Large intestine (tissue), 3 donors: ENCODE measurements around the gene PLXNA2. TPM values are rescaled to one million over a fixed set of nuclear protein-coding genes. Genes with fewer than 3 reads are reported as not detected.

Source experiments
- DNase-seq, 2 donors: peaks; one replicate each; pipeline versions ENCODE4 v3.0.0 to v3.0.0-alpha.2; 2013
- H3K27ac ChIP-seq: one replicate; pipeline ENCODE4 v1.5.1; 2013; ENCODE audit warnings: low read length
- H3K27me3 ChIP-seq: 2 replicates; pipeline ENCODE4 v1.6.1; 2013; ENCODE audit warnings: low read length; ENCODE audit not compliant: control insufficient read depth, insufficient read depth
- H3K36me3 ChIP-seq: 2 replicates; pipeline ENCODE4 v1.6.1; 2013; ENCODE audit warnings: low read length; ENCODE audit not compliant: control insufficient read depth, insufficient read depth
- H3K4me1 ChIP-seq: one replicate; pipeline ENCODE4 v1.6.1; 2013; ENCODE audit warnings: low read length; ENCODE audit not compliant: control insufficient read depth, insufficient read depth
- H3K4me3 ChIP-seq: one replicate; pipeline ENCODE4 v1.5.1; 2013; ENCODE audit warnings: low read length
- H3K9me3 ChIP-seq: one replicate; pipeline ENCODE4 v1.6.1; 2013; ENCODE audit warnings: mild to moderate bottlenecking, low read depth, low read length, moderate library complexity; ENCODE audit not compliant: control insufficient read depth
- WGBS: methylation state at CpG from one replicate; pipeline ENCODE4 v1.1.5; 2013; ENCODE audit warnings: low lambda C conversion rate; ENCODE audit not compliant: insufficient coverage; 5-methylcytosine and 5-hydroxymethylcytosine counted together
- polyA plus RNA-seq: library from polyadenylated mRNA; unstranded; fragments of 120-200 nt; gene quantifications from one replicate; pipeline ENCODE4 v1.2.1, GENCODE V29; 2013

Gene PLXNA2
- polyA plus RNA-seq, 1 donor, result 11.7 TPM

DNA sequence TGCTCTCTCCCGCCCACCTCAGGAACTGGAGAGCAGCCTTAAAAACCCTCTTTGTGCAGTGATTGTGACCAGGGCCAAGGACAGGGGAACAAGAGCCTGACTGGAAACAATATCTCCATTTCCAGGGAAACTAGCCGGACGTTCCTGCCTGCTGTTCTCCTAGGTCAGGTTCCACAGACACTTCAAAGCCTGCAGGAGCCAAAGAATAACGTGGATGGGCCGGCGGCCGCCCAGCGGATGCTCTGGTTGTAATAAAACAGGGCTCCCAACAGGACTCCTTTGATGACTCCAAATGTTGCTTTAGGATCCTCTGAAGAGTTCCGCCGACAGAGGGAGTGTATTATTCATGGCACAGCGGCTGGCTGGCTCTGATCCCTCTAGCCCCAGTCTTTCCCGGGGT lies 162.2 kb downstream of the PLXNA2 start:
- H3K9me3 ChIP-seq, result no peaks in the 10 kb centered on the region
- H3K27me3 ChIP-seq, result peaks cover 44% of the 10 kb centered on the region
- no peak overlapping the region for H3K27ac ChIP-seq
- H3K36me3 ChIP-seq, result peaks cover 26% of the 10 kb centered on the region
- DNase-seq, result no peak
- H3K4me3 ChIP-seq, result no peak overlapping the region
- WGBS, result no CpG with 5 or more reads among the region's 12 CpGs
- H3K4me1 ChIP-seq, result no peaks in the 10 kb centered on the region

DNA sequence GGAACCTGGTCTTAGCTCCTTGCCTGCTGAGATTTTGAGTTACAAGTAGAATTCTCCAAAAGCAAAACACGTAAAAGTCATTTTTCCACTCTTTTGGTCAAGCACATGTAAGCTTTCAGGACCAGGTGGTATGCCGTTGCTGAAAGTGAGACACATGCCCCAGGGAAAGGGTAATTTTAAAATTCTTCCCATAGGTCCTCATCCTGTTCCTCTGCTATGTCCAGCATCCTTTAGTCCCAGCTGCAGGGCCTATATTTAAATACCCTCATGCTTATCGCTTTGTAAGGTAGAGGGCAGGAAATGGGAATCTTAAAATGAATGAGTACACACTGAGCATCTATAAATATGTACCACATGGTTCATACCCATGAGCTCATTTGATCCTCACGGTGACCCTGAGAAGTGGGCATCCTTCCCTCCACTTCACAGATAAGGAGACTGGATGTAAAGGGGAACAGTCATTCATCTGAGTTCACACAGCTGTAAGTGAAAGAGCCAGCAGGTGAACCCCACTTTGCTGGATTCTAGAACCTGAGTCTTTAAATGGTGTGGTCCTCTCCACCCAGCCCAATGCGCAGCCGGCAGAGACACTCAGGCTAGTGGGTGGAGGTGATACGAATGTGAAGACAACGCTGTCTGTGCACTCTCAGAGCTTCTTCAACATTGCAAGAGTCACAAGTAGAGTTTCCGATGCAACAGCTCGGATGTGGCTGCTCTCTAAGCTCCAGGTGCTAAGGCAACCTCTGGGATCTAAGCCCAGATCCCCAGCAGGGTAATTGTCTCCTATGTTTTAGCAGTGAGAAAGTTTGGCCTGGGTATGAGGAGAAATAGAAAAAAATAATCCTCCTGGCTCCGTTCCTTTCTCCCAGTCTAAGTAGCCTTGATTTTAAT lies 163.5 kb downstream of the PLXNA2 start:
- no peaks in the 10 kb centered on the region for H3K9me3 ChIP-seq
- peaks cover 25% of the 10 kb centered on the region for H3K36me3 ChIP-seq
- WGBS, result no CpG with 5 or more reads among the region's 11 CpGs

DNA sequence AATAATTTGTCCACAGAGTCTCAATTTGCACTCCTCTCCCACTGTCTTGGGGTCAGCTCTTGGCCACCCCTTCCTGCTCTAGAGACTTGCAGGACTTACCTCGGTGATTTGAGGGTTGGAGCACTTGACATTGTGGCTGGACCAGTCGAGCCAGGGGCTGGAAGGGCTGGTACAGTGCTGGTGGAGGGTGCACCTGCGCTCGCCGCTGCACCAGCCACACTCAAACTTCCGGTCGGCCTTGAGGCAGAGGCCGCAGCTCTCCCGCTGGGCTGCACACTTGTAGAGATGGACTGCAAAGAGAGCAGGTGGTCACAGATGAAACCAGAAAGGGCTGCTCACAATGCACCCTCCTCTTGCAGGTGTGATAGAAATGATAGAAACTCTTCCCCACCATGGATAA lies 165.0 kb downstream of the PLXNA2 start:
- DNase-seq, result no peak
- Histone ChIP-seq H3K27me3 (peaks cover 34% of the 10 kb centered on the region), H3K4me1 (no peaks in the 10 kb centered on the region), H3K36me3 (peaks cover 18% of the 10 kb centered on the region), H3K27ac (no peak overlapping the region), H3K4me3 (no peak overlapping the region), H3K9me3 (no peaks in the 10 kb centered on the region)
- WGBS, result no CpG with 5 or more reads among the region's 9 CpGs

More for the DNA sequence above, 163.5 kb downstream of the PLXNA2 start:
- Histone ChIP-seq H3K4me3 (no peak overlapping the region), H3K4me1 (no peaks in the 10 kb centered on the region), H3K27ac (no peak overlapping the region), H3K27me3 (peaks cover 41% of the 10 kb centered on the region)
- no peak for DNase-seq

GRCh38 chr1:208078752-208079151 lies 165.4 kb downstream of the PLXNA2 start:
- no peak for DNase-seq
- Histone ChIP-seq H3K4me3 (no peak overlapping the region), H3K9me3 (no peaks in the 10 kb centered on the region), H3K27me3 (peaks cover 34% of the 10 kb centered on the region), H3K36me3 (peaks cover 16% of the 10 kb centered on the region), H3K4me1 (no peaks in the 10 kb centered on the region), H3K27ac (no peak overlapping the region)
- 100% methylated on average over 2 of the region's 12 CpGs for WGBS

- Histone ChIP-seq H3K9me3 (no peaks in the 10 kb centered on the region), H3K27ac (no peak overlapping the region), H3K27me3 (peaks cover 27% of the 10 kb centered on the region), H3K4me1 (no peaks in the 10 kb centered on the region), H3K36me3 (peaks cover 19% of the 10 kb centered on the region), H3K4me3 (no peak overlapping the region)
- no CpG with 5 or more reads among the region's 16 CpGs for WGBS
- DNase-seq, result no peak
These were observed 166.7 kb downstream of the PLXNA2 start for GRCh38 chr1:208077232-208078075.

DNA sequence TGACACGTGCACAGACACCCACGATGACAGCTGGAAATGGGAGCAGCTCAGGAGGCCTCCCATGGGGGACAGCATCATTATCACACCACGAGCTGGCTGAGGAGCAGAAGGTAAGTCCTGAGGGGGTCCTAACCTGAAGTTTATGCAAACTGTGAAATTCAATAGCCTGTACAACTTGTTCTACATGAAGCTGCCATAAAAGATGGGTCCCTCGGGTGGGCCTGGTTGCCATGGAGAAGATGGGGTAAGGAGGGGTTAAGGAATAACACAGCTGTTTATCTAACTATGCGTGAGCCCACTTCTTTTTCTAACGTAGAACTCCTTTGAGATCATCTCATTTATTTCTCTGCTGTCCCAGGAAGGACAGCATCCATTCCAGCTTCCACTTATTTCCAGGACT lies 169.8 kb downstream of the PLXNA2 start:
- Histone ChIP-seq H3K27me3 (peaks cover 27% of the 10 kb centered on the region), H3K36me3 (peaks cover 13% of the 10 kb centered on the region), H3K27ac (no peak overlapping the region), H3K4me1 (no peaks in the 10 kb centered on the region), H3K4me3 (no peak overlapping the region), H3K9me3 (no peaks in the 10 kb centered on the region)
- no peak for DNase-seq
- no CpG with 5 or more reads among the region's 6 CpGs for WGBS

DNA sequence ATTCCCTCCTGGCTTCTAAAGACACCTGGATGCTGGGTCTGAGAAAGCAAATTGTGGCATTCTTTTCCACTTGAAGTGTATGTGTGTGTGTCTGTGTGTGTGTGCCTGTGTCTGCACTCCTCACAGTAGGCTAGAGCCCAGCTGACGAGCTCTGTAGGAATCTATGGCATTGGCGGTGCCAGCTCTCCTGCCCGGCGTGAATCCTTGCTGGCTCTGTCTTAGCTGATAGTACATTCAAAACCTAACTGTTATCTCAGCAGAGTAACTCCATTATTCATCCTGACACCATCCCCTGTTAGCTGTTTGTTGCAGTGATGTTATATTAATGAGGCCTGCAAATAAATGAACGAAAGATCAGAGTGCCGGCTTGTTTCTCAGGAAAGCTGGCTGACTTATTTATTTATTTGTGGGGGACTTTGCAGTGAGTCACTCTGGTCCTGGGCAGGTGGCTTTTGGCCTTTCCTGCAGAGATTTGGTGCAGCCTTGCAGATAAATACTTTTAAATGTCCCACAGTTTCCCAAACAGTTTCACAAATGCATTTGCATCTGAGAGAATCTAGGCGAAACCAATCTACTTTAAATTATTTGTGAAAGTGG lies 172.7 kb downstream of the PLXNA2 start:
- peaks cover 5% of the 10 kb centered on the region for H3K36me3 ChIP-seq
- WGBS, result no CpG with 5 or more reads among the region's 7 CpGs
- no peaks in the 10 kb centered on the region for H3K9me3 ChIP-seq
- H3K4me3 ChIP-seq, result no peak overlapping the region
- peaks cover 32% of the 10 kb centered on the region for H3K27me3 ChIP-seq
- no peak for DNase-seq
- H3K4me1 ChIP-seq, result no peaks in the 10 kb centered on the region
- H3K27ac ChIP-seq, result no peak overlapping the region

- Histone ChIP-seq H3K9me3 (no peaks in the 10 kb centered on the region), H3K27ac (no peak overlapping the region), H3K27me3 (peaks cover 46% of the 10 kb centered on the region), H3K4me3 (no peak overlapping the region), H3K4me1 (no peaks in the 10 kb centered on the region), H3K36me3 (peaks cover 7% of the 10 kb centered on the region)
- DNase-seq, result no peak
- WGBS, result no CpG with 5 or more reads among the region's 4 CpGs
These were observed 174.3 kb downstream of the PLXNA2 start for GRCh38 chr1:208069908-208070307.

DNA sequence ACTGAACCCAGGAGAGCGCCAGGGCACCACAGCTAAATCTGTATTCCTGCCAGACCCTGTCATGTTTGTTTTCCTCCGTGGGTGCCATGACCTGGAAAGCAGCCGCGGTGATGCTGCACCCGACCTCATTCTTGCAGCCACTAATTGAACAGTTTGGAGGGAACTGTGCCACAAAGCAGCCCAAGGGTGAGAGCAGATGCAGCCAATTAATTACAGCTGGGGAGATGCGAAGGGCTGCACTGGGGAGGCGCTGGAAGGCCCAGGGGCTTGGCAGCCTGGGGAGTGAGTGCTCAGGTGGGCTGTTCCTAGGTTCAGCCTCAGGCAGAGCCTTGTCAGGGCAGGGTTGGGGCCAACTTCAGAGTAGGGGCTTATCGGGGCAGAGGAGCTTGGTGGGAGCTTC lies 174.9 kb downstream of the PLXNA2 start:
- no CpG with 5 or more reads among the region's 8 CpGs for WGBS
- Histone ChIP-seq H3K4me3 (no peak overlapping the region), H3K27ac (no peak overlapping the region), H3K27me3 (peaks cover 49% of the 10 kb centered on the region), H3K36me3 (peaks cover 7% of the 10 kb centered on the region), H3K4me1 (no peaks in the 10 kb centered on the region), H3K9me3 (no peaks in the 10 kb centered on the region)
- no peak for DNase-seq

DNA sequence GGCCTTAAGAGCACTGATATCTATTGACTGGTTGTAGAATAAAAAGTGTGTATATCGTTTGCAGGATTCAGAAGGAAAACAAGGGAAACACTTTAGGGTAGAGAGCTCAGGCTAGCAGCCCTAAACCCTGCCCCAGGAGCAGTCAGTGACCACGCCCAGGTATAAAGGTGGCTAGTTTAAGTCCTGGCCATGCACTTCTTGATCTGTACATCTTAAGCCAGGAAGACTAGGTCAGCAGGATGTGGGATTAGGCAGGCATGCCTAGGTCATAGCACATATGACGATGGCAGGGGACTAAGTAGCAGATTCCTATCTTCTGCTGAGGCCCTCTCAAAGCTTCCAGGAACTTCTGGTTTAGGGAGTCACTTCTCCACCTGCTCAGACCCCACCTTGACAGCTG lies 175.3 kb downstream of the PLXNA2 start:
- H3K4me3 ChIP-seq, result no peak overlapping the region
- peaks cover 52% of the 10 kb centered on the region for H3K27me3 ChIP-seq
- no peaks in the 10 kb centered on the region for H3K4me1 ChIP-seq
- no peaks in the 10 kb centered on the region for H3K9me3 ChIP-seq
- H3K27ac ChIP-seq, result no peak overlapping the region
- no CpG with 5 or more reads among the region's 3 CpGs for WGBS
- DNase-seq, result no peak
- peaks cover 7% of the 10 kb centered on the region for H3K36me3 ChIP-seq
